ENCODE results near the gene FAM163B.

The FAM163B gene

DNA sequence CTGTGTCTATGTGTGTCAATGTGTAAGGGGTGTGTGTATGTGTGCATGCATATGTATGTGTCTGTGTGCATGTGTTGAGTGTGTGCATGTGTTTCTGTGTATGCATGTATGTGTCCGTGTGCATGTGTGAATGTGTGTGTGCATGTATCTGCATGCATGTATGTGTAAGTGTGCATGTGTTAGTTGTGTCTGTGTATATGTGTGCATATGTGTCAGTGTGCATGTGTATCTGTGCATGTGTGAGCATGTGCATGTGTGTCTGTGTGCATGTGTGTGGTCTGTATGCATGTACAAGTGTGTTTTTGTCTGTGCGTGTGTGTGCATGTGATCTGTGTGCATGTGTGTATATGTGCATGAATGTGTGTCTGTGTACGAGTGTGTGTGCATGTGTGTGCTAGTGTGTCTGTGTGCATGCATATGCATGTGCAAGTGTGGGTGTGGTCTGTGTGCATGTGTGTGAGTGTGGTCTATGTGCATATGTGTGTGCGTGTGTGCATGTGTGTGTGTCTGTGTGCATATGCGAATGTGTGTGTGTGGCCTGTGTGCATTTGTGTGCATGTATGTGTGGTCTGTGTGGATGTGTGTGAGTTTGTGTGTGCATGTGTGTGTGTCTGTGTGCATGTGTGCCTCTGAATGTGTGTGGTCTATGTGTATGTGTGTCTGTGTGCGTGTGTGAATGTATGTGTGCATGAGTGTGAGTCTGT is 9.6 kb downstream of the FAM163B start:
- no peak for DNase-seq (ENCODE audit: low spot score)

DNA sequence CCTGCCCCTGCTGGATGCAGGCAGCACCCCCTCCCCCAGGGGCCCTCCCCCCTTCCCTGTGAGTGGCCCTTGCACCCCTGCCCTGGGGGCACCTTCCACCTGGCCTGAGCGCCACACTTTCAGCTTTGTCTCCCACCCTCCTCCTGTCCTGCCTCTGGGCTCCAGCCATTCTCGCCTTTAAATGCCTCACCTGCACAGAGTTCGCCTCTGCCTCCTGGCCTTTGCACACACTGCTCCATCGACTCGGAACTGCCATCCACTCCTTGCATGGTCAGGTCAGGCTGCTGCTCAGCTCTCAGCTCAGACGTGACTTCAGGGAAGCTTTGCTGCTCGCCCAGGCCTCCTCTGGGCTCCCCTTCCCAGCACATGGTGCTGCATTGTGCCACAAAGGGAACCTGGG is 10.2 kb downstream of the FAM163B start:
- DNase-seq (ENCODE audit: low spot score): no peak

DNA sequence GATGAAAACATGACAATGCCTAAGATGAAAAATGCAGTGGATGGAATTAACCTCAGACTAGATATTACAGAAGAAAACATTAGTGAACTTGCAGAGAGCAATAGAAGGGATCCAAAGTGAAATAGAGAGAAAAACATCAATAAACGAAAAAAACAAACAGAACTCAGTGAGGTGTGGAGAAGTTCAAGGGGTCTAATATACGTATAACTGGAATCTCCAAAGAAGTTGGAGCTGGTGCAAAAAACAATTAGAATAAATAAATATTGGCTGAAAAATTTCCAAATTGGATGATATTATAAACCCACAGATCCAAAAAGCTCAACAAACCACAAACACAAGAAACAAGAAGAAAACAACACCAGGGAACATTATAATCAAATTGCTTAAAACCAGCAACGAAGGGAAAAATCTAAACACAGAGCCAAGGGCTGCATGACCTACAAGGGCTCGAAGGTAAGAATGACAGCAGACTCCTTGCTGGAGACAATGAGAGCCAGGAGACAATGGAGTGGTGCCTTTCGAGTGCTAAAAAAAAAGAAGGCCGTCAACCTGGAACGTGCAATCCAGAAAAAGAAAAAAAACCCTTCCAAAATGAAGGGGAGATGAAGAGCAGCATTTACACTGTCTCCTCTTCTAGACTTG is 11.8 kb downstream of the FAM163B start:
- DNase-seq (ENCODE audit: low spot score): no peak

DNA sequence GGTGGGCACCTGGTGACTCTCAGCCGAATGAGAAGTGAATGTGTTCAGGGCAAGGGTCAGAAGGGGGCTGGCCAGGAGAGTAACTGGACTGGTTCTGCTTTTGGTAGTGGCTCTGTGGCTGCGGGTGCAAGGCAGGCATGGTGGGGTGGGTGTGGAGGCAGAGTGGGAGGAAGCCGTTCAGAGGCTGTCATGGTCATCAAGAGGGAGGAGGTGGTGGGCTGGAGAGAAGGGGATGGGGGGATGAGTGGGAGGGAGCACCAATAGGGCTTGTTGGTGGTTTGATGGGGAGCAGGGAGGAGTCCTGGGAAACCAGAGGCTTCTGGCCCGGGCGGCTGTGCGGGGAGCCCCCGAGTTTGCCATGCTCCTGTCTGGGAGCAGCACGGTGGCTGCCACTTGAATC is 13.3 kb downstream of the FAM163B start:
- no peak for DNase-seq (ENCODE audit: low spot score)

DNA sequence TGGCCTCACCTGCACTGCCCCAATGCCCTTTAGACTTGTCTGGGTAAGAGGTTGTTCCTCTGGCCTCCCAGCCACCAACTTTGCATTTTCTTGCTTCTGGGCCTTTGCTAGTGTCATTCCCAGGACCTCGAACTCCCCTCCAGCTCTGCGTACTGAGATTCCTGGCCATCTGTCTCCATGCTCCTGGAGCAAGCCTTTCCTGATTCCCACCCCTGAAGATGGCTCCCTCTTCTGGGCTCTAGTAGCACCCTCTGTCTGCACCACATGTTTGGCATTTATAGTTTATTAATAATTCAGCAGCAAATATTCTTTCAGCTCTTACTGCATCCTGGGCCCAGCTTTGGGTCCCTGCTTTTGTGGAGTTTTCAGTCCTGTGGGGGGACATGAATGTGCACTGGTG is 14.9 kb downstream of the FAM163B start:
- no peak for DNase-seq (ENCODE audit: low spot score)

DNA sequence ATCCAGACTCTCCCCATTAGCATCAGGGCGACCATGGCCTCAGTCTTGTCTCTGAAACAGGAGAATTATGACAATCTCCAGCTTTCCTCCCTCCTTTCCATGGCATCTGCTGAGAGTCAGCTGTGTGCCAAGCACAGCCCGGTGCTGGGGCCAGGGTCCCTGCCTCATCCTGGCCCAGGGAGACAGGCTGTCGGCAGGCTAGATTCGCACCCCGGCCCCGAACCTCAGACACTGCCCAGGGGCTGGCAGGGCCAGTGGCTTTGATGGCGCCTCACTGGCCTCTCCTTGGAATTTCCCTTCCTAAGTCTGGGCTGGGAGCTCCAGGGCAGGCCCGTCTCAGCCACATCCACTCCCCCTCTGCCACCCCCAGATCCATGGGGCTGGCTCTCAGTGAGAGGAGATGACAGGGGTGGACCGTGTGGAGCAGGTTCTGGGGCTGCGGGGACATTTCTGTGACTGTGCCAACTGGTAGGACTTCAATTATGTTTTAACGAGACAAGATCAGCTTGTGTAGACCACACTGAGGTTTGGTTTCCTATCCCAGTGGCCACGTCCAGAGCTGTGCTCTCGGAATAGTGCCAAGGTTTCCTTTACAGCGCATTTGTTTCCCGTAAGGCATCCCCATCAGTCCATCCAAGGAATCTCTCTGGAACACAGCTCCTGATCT is 15.5 kb downstream of the FAM163B start:
- no peak for DNase-seq (ENCODE audit: low spot score)

DNA sequence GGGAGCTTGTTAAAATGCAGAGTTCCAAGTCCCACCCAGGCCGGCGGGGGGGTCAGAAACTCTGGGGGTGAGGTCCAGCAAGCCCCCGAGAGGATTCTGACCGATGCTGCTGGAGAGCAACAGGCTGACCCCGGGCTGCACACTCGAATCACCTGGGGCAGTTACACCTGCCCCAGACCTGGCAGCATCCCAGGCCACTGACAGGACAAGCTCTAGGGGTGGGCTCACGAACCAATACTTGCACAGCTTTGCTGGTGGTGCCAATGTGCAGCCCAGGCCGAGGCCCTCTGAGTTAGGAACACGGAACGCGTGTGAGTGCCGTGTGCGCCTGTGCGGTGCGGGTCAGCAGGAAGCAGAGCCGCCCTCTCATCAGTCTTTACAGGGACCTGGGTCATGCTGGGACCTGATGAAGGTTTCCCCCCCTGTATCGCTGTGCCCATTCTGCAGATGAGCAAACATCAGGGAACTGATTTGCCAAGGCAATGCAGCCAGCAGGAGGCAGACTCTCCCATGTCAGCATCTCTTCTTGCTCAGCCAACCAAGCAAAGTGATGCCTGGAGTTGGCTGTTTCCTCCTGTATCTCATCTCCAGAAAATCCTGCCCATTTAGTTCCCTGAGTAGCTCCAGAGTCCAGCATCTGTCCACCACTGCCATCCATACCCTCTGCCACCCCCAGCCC is 16.3 kb downstream of the FAM163B start:
- no peak for DNase-seq (ENCODE audit: low spot score)

DNA sequence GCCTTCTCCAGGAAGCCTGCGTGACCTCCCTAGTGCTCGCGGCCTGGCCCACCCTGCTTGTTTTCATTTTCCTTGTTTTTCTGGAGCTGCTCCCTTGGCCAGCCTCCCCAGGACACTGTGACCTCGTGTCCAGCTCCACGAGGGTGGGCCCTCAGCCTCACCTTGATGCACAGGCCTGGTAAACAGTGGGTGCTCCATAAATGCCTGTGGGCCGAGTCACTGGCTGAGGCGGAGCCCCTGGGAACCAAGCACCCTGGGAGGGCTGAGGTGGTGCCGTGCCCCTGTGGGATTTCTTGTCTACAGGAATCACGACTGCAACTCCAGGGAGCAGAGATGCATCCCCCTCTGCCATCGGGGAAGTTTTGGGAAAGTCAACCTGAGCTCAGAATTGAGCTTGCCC is 17.2 kb downstream of the FAM163B start:
- no peak for DNase-seq (ENCODE audit: low spot score)

DNA sequence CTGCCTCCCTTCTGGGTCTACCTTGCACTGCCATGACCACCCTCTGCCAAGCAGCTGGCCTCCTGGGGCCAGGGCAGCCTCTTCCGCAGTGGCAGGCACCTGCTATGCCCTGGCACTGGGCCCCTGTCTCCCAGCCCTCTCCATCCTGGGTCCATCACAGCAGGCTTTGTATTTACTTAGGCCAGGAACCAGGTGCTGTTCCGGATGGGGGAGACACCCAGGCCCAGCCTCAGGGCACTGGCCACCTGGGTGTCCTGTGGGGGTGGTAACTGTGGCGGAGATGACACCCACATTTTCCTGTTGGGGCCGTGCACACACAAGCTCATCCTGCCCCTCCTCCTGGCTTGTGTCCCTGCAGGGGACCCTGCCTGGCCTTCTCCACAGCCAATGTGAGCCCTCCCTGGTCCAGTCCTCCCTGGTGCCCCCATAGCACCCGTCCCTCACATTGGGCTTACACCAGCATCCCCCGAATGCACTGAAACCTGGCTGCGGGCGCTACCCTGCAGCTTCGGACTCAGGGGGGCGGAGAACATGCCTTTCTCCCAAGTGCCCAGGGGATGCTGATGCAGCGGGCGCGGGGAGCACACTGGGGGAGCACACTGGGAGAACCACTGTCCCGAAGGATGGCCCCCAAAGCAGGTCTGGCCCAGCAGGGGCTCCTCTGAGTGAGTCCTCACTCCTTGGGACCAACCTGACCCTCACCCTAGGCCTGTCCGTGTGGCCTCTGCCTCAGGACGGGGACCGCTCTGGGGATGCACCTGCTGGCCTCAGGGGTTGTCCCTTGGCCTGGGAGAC is 17.9 kb downstream of the FAM163B start:
- no peak for DNase-seq (ENCODE audit: low spot score)

DNA sequence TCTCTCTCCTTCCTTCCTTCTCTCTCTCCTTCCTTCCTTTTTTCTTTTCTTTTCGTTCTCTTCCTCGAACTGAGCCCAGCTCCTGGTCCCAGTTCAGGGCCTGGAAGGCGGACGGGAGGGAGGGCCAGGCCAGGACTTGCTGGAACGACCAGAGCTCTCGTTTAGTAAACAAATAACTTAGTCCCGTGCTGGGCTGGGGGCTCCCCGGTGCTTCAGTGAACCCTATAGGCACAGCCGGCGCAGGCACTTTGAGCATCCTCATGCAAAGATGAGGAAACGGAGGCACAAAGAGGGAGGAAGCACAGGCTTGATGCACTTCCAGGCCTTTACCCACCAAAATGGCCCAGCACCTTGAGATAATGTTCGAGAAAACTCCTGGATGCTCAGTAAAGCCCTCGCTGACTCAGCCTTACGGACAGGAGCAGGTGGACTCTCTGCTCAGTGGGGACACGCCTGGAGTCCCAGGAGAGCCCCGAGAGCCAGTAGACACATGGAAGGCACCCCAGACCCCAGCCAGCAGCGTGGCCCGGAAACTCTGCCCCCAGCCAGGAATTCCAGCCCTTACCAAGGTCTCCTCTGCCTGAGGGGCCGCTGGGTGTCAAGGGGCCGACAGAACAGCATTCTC is 18.8 kb downstream of the FAM163B start:
- DNase-seq (ENCODE audit: low spot score): no peak

DNA sequence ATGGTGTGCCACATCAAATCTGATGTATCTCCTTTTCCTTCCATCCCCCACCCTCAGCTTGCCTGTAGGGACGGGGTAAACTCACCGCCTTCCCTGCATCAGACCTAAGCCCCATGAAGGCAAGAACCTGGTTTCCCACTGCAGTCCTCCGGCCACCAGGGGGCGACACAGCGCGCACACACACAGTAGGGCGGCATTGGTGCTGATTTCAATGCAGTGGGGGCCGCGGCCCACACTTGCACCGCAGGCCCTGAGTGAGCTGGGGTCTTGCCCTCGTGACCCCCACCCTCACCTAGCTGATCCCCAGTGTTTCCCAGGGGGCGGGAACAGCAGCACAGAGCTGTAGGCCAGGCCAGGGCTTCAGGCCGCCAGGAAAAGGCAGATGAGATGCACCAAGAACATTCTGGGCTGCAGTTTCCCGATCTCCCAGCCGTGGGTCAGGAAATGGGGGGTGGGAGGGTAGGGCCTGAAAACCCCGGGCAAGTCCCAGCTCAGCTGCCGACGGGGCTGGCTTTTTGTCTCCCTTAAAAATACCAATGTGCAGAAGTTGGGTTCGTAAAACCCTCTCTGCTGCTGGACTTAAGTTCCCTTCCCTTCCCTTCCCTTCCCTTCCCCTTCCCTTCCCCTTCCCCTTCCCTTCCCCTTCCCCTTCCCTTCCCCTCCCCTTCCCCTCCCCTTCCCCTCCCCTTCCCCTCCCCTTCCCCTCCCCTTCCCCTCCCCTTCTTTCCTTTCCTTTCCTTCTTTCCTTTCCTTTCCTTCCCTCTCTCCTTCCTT is 19.5 kb downstream of the FAM163B start:
- DNase-seq (ENCODE audit: low spot score): no peak

DNA sequence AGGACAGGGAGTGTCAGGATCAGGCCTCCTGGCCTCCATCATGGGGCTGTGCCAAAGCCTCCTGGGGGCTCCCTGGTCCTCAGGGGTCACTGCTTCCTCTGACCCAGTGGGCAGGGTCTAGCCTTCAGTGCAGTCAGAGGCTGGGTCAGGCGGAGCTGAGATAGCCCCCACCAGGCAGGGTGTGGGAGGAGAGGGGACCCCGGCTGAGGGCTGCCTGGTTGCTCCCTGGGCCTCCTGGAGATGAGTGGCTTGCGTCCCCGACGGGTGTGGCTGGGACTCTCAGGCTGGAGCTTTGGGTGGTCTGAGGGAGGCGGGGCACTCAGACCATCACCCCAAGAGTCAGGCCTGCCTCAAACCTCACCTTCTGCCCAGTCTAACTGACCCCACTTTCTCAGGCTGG is 21.7 kb downstream of the FAM163B start:
- no peak for DNase-seq (ENCODE audit: low spot score)

DNA sequence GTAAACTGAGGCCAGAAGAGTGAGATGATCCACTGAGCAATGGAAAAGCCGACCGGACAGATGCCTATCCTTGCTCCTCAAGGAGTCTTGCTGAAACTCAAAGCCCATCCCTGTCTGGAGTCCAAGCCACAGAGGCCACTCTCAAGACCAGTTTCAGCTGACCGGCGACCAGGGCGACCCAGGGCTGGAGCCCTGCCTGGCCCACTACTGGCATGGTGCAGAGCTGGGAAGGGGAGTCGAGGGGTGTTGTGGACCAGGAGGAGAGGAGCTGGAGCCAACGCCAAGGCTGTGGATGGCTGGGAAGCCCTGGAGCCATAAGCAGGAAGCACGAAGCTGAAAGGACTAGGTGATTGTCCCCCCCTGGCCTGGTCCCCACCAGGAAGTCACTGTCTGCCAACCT is 22.1 kb downstream of the FAM163B start:
- DNase-seq (ENCODE audit: low spot score): no peak

DNA sequence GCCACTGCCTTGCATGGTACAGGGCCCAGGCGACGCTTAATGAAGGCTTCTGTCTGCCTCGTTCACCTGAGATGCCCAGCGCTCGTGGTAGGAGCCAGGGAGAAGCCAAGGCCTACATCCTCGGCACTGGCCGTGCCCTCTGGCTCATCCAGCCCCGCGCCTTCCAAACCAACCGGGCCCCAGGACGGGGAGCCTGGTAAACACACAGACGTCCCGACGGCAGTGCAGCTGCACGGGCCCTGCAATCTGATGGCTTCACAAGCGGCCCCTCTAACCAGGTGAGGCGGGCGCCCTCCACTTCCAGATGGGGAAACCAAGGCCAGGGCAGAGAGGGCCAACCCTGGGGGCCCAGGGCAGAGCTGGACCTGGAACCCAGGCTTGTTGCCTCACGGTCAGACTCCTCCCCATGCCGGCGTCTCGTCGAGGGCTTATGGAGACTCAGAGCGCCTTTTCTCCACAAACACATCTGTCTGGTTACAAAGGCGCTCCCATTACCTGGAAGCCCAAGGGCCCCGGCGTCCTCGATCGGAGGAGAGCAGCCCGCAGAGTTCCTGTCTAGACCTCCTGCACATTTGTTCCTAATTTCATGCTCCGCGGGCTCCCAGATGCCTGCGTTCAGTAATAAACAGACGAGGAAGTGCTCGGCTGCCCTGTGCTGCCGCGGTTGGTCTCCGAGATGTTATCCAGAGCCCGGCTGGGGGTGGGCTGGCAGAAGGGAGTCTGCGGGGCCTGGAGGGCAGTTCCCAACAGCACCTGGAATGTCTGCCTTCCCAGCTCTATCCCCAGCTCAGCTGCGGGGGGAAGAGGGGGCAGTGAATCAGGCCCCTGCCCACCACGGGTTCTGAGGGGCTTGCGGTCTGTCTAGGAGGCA is 23.5 kb downstream of the FAM163B start:
- DNase-seq (ENCODE audit: low spot score): no peak

DNA sequence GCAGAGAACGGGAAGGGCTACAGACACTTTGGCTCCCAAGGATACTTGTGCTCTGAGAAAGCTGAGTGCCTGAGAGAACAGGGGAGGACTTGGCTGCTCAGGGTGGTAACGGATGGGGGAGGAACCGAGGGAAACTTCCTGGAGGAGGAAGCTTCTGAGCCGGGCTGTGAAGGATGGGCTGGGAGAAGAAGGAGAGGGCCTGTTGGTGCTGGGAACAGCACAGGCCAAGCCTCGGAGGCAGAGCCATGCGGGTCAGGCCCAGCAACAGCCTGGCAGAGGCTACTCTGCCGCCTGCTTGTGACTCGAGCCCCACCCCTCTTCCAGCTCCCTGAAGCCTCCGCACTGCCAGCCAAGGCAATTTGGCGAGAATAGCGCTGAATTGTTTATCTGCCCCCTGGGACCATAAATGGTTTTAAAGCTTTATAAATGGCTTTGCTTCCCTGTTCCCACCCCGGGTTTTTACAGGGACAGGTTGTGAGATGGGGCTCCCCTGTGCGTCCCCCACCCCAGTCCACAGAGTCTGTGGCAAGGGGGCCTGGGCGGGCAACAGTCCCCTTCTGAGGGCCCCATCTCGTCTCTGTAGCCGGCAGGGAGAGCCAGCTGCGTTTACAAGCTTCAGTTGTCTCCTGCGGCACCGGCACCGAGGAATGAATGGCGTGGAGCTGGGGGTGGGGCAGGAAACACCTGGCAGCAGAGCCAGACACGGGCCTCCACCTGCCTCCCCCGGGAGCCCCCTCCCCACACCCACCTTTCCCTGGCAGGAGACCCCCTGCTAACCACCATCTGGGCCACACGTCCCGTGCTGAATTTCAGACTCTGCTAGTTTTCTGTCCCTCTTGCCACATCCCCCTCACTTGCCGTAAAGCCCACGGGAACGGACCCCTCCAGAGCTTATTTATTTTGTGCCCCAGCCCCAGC is 24.4 kb downstream of the FAM163B start:
- no peak for DNase-seq (ENCODE audit: low spot score)

DNA sequence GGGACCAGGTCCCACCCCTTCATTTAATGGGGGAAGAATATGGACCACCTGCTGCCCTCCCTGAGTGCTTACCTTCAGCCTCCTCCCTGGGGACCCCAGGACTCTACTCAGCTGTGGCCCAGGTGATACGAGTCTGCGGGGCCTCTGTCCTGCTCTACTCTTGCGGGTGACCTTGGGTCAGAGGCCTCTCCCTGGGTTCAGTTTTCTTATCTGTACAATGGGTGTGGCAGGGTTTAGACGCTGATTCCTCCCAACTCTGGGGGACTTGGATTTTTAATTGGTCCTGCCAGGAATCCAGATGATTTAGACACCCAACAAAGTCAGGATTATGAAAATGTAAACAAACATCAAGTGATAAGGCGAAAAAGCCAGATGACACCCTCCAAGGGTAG is 25.0 kb downstream of the FAM163B start:
- DNase-seq (ENCODE audit: low spot score): no peak

DNA sequence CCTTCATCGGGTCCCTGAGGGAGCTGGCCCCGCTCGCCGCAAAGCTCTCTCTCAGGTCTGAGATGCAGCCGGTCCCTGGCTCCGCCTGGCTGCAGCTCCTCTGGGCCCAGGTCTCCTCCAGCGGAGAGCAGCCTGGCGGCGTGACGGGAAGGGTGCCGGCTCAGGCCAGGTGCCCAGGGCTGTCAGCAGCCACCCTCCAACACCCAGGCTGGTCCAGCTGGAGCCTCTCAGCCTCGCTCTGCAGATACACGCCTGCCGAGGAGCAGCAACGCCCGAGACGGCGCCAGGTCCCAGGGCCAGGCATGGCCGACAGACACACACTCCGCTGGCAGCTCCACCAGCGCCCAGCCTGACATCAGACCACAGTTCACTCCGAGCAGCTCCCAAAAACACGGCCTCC is 25.6 kb downstream of the FAM163B start:
- DNase-seq (ENCODE audit: low spot score): no peak

DNA sequence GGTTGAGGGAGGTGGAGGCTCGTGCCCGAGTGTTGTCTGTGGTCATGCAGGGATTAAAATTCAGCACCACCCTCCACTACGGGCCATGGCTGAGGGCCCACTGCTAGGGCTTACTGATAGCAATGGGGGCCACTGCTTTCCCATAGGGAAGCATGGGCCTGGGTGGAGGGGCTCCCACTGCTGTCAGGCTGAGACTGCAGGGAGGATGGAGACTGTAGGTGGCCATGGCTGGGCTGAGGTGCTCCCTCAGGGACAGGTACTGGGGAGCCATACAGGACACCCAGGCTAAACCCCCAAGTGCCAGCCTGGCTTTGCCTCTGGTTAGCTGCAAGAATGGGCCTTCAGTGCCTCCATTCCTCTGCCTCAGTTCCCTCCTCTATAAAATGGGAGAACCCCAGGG is 26.1 kb downstream of the FAM163B start:
- DNase-seq (ENCODE audit: low spot score): no peak

Measured in globus pallidus (tissue), 1 donor.